Activated CD4-positive, alpha-beta T cell treated with anti-CD3 and anti-CD28 coated beads for 36 hours (primary cell): Measurements from ENCODE around the gene MX2. TPM values are rescaled to one million over a fixed set of nuclear protein-coding genes. Genes with fewer than 3 reads are reported as not detected.

Experiments
- total RNA-seq, 2 experiments: library from RNA; stranded (reverse); gene quantifications; one replicate each; pipeline ENCODE4 v1.2.3, GENCODE V29; 2021

Gene MX2
- total RNA-seq, 2 experiments from 2014 or later: 30.7 to 40.4 TPM

Other genes with a start within 250 kb of the MX2 start
- gene BACE2, start 193.9 kb upstream of the MX2 start, total RNA-seq: under 1 TPM; 0.25 to 0.50 TPM
- gene FAM3B, start 45.2 kb upstream of the MX2 start, total RNA-seq: not detected
- gene MX1, start 64.2 kb downstream of the MX2 start, total RNA-seq: 100 to 1,000 TPM; 162 to 169 TPM
- not detected for gene TMPRSS2, start 146.1 kb downstream of the MX2 start, total RNA-seq